ENCODE data around the gene TTC32. TPM values are rescaled to one million over a fixed set of nuclear protein-coding genes. Genes with fewer than 3 reads are reported as not detected.
"Not testable (repeated sequence)": the region's sequence is repeated elsewhere in the genome, so short reads cannot be mapped to it uniquely, and the experiment has no call there.

TTC32 gene
- total RNA-seq, 1 experiment from 2014 or later = 16.8 TPM

- H4K20me1 ChIP-seq (ENCODE audit: insufficient read depth, low read depth, low read length) = no peaks in the 10 kb centered on the region
- H3K9me2 ChIP-seq (replicated peaks; ENCODE audit: insufficient read depth, low read length) = no peaks in the 10 kb centered on the region
- no peak overlapping the region for H3K4me2 ChIP-seq (ENCODE audit: low read depth, low read length, poor library complexity, severe bottlenecking)
- H3K4me1 ChIP-seq (ENCODE audit: low read length) = no peaks in the 10 kb centered on the region
- no peak for DNase-seq
- peaks cover 75% of the 10 kb centered on the region for H3K36me3 ChIP-seq (ENCODE audit: insufficient read depth, low read length)
- H3K9ac ChIP-seq (ENCODE audit: low read length) = no peak overlapping the region
- no peak overlapping the region for H2AFZ ChIP-seq (ENCODE audit: low read length)
- no peaks in the 10 kb centered on the region for H3K79me2 ChIP-seq (ENCODE audit: low read length)
- no peaks in the 10 kb centered on the region; the same call in 1 of the 2 replicates for H3K9me3 ChIP-seq (ENCODE audit: low read length)
- no peak overlapping the region for H3K27ac ChIP-seq (ENCODE audit: low read length)
- no peaks in the 10 kb centered on the region for H3K27me3 ChIP-seq (ENCODE audit: low read length)
- H3K4me3 ChIP-seq (ENCODE audit: low read length) = no peak overlapping the region
Measured at GRCh38 chr2:19933351-19933981, 31.7 kb upstream of the TTC32 start.

DNA sequence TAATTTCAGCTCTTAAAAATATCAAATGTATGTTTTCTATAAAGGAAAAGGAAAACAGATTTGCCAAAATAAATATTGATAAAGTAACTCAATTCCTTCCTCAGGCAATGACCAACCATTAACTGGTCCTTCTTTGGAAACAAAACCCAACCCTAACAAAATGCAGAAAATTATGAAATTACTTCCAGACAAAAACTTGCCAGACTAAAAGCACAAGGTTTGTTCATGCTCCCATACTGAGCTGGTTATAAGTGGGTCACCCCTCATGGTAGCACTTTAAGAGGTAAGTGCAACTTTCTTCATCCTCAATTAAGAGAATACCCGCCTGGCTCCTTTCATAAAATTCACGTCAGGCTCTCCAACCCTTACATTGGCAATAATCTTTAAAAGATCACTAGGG, 31.1 kb upstream of the TTC32 start:
- Histone ChIP-seq H3K27me3 (ENCODE audit: low read length) (no peaks in the 10 kb centered on the region), H3K4me1 (ENCODE audit: low read length) (no peaks in the 10 kb centered on the region), H3K9ac (ENCODE audit: low read length) (no peak overlapping the region), H3K4me3 (ENCODE audit: low read length) (no peak overlapping the region), H3K36me3 (ENCODE audit: insufficient read depth, low read length) (peaks cover 74% of the 10 kb centered on the region), H4K20me1 (ENCODE audit: insufficient read depth, low read depth, low read length) (no peaks in the 10 kb centered on the region), H3K4me2 (ENCODE audit: low read depth, low read length, poor library complexity, severe bottlenecking) (no peak overlapping the region), H3K79me2 (ENCODE audit: low read length) (no peaks in the 10 kb centered on the region), H3K9me2 (replicated peaks; ENCODE audit: insufficient read depth, low read length) (no peaks in the 10 kb centered on the region), H3K9me3 (ENCODE audit: low read length) (no peaks in the 10 kb centered on the region; the same call in 1 of the 2 replicates), H3K27ac (ENCODE audit: low read length) (no peak overlapping the region), H2AFZ (ENCODE audit: low read length) (no peak overlapping the region)
- no peak for DNase-seq

DNA sequence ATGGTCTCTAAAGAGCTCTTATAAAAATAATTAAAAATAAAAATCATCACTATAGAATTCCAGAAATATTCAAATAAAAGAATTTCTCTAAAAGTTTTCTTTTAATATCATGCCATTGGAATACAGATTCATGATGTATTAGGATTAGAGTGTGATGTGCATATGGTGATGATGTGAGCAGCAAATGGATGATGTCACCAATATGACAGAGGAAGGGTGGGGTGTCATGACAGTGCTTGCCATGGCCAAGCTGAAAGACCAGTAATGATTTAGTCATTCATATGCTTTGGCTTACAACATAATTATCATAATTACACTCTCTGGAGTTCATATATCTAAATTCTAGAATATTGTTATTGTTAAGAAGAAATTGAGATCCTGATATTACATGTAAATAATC, 27.4 kb upstream of the TTC32 start:
- no peaks in the 10 kb centered on the region for H3K79me2 ChIP-seq (ENCODE audit: low read length)
- no peak overlapping the region for H3K9ac ChIP-seq (ENCODE audit: low read length)
- no peaks in the 10 kb centered on the region for H3K9me2 ChIP-seq (replicated peaks; ENCODE audit: insufficient read depth, low read length)
- H3K4me3 ChIP-seq (ENCODE audit: low read length) = no peak overlapping the region
- no peaks in the 10 kb centered on the region; the same call in 1 of the 2 replicates for H3K9me3 ChIP-seq (ENCODE audit: low read length)
- DNase-seq = no peak
- no peaks in the 10 kb centered on the region for H4K20me1 ChIP-seq (ENCODE audit: insufficient read depth, low read depth, low read length)
- H3K27me3 ChIP-seq (ENCODE audit: low read length) = no peaks in the 10 kb centered on the region
- no peak overlapping the region for H3K27ac ChIP-seq (ENCODE audit: low read length)
- H3K4me2 ChIP-seq (ENCODE audit: low read depth, low read length, poor library complexity, severe bottlenecking) = no peak overlapping the region
- H3K4me1 ChIP-seq (ENCODE audit: low read length) = no peaks in the 10 kb centered on the region
- no peak overlapping the region for H2AFZ ChIP-seq (ENCODE audit: low read length)
- peaks cover 55% of the 10 kb centered on the region for H3K36me3 ChIP-seq (ENCODE audit: insufficient read depth, low read length)

DNA sequence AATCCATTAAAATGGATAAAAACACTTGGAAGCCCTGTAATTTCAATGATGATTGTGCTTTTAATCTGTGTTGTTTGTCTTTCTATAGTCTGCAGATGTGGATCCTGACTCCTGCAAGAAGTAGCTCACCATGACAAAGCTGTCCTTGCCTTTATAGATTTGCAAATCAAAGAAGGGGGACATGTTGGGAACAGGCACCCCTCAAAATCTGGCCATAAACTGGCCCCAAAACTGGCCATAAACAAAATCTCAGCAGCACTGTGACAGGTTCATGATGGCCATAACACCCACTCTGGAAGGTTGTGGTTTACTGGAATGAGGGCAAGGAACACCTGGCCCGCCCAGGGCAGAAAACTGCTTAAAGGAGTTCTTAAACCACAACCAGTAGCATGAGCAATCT, 26.0 kb upstream of the TTC32 start:
- H3K4me1 ChIP-seq (ENCODE audit: low read length); H3K9me3 ChIP-seq (ENCODE audit: low read length); H3K4me3 ChIP-seq (ENCODE audit: low read length); H3K79me2 ChIP-seq (ENCODE audit: low read length); H4K20me1 ChIP-seq (ENCODE audit: insufficient read depth, low read depth, low read length); H3K9ac ChIP-seq (ENCODE audit: low read length); H2AFZ ChIP-seq (ENCODE audit: low read length); DNase-seq; H3K4me2 ChIP-seq (ENCODE audit: low read depth, low read length, poor library complexity, severe bottlenecking); H3K9me2 ChIP-seq (replicated peaks; ENCODE audit: insufficient read depth, low read length); H3K27ac ChIP-seq (ENCODE audit: low read length); H3K27me3 ChIP-seq (ENCODE audit: low read length): not testable (repeated sequence)
- H3K36me3 ChIP-seq (ENCODE audit: insufficient read depth, low read length) = peaks cover 46% of the 10 kb centered on the region

DNA sequence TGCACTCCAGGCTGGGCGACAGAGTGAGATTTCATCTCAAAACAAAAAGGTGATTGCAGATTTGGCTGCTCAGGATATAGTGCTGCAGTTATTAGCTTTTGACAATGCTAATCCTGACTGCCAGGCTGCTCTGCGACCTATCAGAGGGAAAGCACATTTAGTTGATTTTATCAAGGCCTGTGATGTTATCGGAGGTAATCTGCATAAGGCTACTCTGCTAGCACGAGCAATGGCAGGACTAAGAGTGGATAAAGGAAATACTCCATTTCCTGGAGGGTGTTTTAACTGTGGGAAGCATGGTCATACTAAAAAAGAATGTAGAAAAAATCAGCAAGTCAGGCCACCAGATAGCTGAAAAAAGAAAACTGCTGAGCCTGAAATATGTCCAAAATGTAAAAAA, 22.7 kb upstream of the TTC32 start:
- H3K9ac ChIP-seq (ENCODE audit: low read length); H4K20me1 ChIP-seq (ENCODE audit: insufficient read depth, low read depth, low read length); H3K4me1 ChIP-seq (ENCODE audit: low read length); H3K4me3 ChIP-seq (ENCODE audit: low read length); H3K79me2 ChIP-seq (ENCODE audit: low read length); H3K4me2 ChIP-seq (ENCODE audit: low read depth, low read length, poor library complexity, severe bottlenecking); H3K9me2 ChIP-seq (replicated peaks; ENCODE audit: insufficient read depth, low read length); DNase-seq; H3K27me3 ChIP-seq (ENCODE audit: low read length); H3K9me3 ChIP-seq (ENCODE audit: low read length); H2AFZ ChIP-seq (ENCODE audit: low read length); H3K27ac ChIP-seq (ENCODE audit: low read length): not testable (repeated sequence)
- peaks cover 19% of the 10 kb centered on the region for H3K36me3 ChIP-seq (ENCODE audit: insufficient read depth, low read length)

- not testable (repeated sequence) for H3K27ac ChIP-seq (ENCODE audit: low read length); H3K9me2 ChIP-seq (replicated peaks; ENCODE audit: insufficient read depth, low read length); H3K36me3 ChIP-seq (ENCODE audit: insufficient read depth, low read length); H3K9me3 ChIP-seq (ENCODE audit: low read length); H4K20me1 ChIP-seq (ENCODE audit: insufficient read depth, low read depth, low read length); H3K4me1 ChIP-seq (ENCODE audit: low read length); H2AFZ ChIP-seq (ENCODE audit: low read length); H3K4me3 ChIP-seq (ENCODE audit: low read length); H3K27me3 ChIP-seq (ENCODE audit: low read length); DNase-seq; H3K9ac ChIP-seq (ENCODE audit: low read length); H3K79me2 ChIP-seq (ENCODE audit: low read length); H3K4me2 ChIP-seq (ENCODE audit: low read depth, low read length, poor library complexity, severe bottlenecking)
Measured at GRCh38 chr2:19922188-19922587, 20.4 kb upstream of the TTC32 start.

DNA sequence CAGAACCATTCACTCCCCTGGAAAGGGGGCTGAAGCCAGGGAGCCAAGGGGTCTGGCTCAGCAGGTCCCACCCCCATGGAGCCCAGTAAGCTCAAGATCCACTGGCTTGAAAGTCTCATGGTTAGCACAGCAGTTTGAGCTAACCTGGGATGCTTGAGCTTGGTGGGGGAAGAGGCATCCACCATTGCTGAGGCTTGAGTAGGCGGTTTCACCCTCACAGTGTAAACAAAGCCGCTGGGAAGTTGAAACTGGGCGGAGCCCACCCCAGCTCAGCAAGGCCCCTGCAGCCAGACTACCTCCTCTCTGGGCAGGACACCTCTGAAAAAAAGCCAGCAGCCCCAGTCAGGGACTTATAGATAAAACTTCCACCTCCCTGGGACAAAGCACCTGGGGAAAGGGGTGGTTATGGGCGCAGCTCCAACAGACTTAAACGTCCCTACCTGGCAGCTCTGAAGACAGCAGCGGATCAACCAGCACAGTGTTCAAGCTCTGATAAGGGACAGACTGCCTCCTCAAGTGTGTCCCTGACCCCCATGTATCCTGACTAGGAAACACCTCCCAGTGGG, 14.7 kb upstream of the TTC32 start:
- no peaks in the 10 kb centered on the region for H4K20me1 ChIP-seq (ENCODE audit: insufficient read depth, low read depth, low read length)
- no peaks in the 10 kb centered on the region for H3K9me2 ChIP-seq (replicated peaks; ENCODE audit: insufficient read depth, low read length)
- no peak overlapping the region for H3K4me2 ChIP-seq (ENCODE audit: low read depth, low read length, poor library complexity, severe bottlenecking)
- no peaks in the 10 kb centered on the region for H3K79me2 ChIP-seq (ENCODE audit: low read length)
- no peaks in the 10 kb centered on the region for H3K4me1 ChIP-seq (ENCODE audit: low read length)
- H3K27ac ChIP-seq (ENCODE audit: low read length) = no peak overlapping the region
- H3K27me3 ChIP-seq (ENCODE audit: low read length) = no peaks in the 10 kb centered on the region
- no peak overlapping the region for H2AFZ ChIP-seq (ENCODE audit: low read length)
- DNase-seq = no peak
- H3K9ac ChIP-seq (ENCODE audit: low read length) = no peak overlapping the region
- peaks cover 7% of the 10 kb centered on the region; the same call in 1 of the 2 replicates for H3K36me3 ChIP-seq (ENCODE audit: insufficient read depth, low read length)
- H3K4me3 ChIP-seq (ENCODE audit: low read length) = no peak overlapping the region
- H3K9me3 ChIP-seq (ENCODE audit: low read length) = no peaks in the 10 kb centered on the region

- Histone ChIP-seq H3K27me3 (ENCODE audit: low read length) (no peaks in the 10 kb centered on the region), H3K79me2 (ENCODE audit: low read length) (no peaks in the 10 kb centered on the region), H3K4me3 (ENCODE audit: low read length) (no peak overlapping the region), H3K4me2 (ENCODE audit: low read depth, low read length, poor library complexity, severe bottlenecking) (no peak overlapping the region), H3K36me3 (ENCODE audit: insufficient read depth, low read length) (peaks cover 7% of the 10 kb centered on the region; the same call in 1 of the 2 replicates), H4K20me1 (ENCODE audit: insufficient read depth, low read depth, low read length) (no peaks in the 10 kb centered on the region), H3K9me2 (replicated peaks; ENCODE audit: insufficient read depth, low read length) (no peaks in the 10 kb centered on the region), H3K27ac (ENCODE audit: low read length) (no peak overlapping the region), H3K4me1 (ENCODE audit: low read length) (no peaks in the 10 kb centered on the region), H3K9ac (ENCODE audit: low read length) (no peak overlapping the region), H3K9me3 (ENCODE audit: low read length) (no peaks in the 10 kb centered on the region), H2AFZ (ENCODE audit: low read length) (no peak overlapping the region)
- DNase-seq = no peak
Measured at GRCh38 chr2:19914266-19914975, 12.6 kb upstream of the TTC32 start.
